ENCODE data around the gene DENND2A.
"Not testable (repeated sequence)": the region's sequence is repeated elsewhere in the genome, so short reads cannot be mapped to it uniquely, and the experiment has no call there.

The DENND2A gene

DNA sequence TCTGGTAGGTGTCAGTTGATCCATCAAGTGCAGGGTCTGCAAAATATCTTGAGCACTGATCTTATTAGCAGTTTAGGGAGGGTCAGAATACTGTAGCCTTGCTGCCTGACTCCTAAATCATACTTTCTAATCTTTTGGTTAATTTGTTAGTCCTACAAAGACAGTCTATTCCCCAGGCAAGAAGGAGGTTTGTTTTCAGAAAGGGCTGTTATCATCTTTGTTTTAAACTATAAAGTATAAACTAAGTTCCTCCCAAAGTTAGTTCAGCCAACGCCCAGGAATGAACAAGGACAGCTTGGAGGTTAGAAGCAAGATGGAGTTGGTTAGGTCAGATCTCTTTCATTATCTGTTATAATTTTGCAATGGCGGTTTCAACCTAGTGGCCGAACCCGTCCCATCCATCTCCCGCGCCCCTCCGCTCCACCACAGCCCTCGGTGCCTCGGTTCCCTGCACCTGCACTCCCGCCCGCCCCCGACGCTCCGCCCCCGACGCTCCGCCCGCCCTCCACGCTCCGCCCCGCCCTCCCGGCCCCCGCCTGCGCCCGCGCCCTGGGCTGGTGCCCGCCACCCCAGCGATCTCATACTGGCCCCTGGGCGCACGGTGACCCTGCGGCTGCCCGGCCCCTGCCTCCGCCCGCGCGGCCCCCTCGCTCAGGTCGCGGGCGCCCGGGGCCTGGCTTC, 31.9 kb upstream of the DENND2A start, which contains the start of gene ADCK2:
Gene ADCK2 (plus strand): TSS at position 564 of the 681 bp plus-strand sequence. CDS start 386 bp downstream, outside the sequence.
- DNase-seq, result peak; percentile 61

- DNase-seq, result no peak
Measured at GRCh38 chr7:140671966-140672365, 31.4 kb upstream of the DENND2A start.

DNA sequence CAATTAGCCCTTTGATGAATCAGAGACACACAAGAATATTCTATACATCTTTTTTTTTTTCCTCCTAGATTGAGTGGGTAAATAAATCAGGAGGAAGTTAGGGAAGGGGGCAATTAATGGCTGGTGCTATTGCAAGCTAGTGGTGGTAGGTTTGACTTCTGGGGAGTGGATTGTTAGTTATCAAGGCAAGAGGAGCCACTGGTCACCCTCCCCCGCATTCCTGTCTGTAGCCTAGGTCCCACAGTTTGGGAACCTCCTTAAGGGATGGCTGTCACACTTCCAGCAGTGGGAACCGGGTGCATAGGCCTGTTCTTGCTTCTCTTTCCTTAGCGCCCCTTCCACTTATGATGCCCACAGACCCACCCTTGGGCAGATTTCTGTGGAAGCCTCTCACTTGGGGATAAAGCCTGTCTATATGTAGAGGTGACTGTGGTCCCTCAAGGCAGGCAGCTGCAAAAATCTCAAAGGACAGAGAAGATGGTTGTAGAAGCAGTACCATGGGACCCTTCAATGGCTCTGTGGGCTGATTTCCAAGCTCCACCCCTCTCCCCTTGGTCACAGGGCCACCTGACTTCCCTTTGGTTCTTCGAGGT, 29.8 kb upstream of the DENND2A start:
- no peak for DNase-seq

DNA sequence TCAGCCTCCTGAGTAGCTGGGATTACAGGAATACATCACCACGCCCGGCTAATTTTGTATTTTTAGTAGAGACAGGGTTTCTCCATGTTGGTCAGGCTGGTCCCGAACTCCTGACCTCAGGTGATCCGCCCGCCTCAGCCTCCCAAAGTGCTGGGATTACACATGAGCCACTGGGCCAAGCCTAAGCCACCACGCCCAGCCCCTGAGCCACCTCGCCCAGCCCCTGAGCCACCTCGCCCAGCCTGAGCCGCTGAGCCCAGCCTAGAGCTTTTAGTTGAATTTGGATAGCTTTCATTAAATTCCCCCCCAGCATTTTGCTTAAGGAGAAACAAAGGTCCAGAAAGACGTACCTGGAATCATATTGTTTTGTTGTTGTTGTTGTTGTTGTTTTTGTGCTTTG, 29.2 kb upstream of the DENND2A start:
- not testable (repeated sequence) for DNase-seq

- no peak for DNase-seq
Measured at GRCh38 chr7:140669352-140669751, 28.7 kb upstream of the DENND2A start.

DNA sequence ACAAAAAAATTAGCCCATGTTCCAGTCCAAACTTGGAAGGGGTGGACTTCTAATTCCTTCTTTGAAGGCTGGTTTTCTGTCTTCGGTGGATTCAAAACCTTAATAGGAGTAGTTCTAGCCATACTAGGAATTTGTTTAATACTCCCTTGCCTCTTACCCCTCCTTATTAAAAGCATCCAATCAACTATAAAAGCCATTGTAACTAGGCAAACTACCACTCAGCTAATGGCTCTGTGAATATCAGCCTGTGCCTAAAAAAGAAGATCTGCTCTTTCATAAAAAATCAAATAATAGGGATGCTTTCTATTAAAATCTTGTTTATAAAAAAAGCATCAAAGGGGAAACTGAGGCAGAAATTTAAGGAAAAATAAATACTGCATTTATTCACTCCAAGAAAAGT, 28.0 kb upstream of the DENND2A start:
- no peak for DNase-seq

- DNase-seq, result no peak
Measured at GRCh38 chr7:140667476-140667875, 26.9 kb upstream of the DENND2A start.

DNA sequence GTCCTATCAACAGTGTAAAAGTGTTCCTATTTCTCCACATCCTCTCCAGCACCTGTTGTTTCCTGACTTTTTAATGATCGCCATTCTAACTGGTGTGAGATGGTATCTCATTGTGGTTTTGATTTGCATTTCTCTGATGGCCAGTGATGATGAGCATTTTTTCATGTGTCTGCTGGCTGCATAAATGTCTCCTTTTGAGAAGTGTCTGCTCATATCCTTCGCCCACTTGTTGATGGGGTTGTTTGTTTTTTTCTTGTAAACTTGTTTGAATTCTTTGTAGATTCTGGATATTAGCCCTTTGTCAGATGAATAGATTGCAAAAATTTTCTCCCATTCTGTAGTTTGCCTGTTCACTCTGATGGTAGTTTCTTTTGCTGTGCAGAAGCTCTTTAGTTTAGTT, 22.3 kb upstream of the DENND2A start:
- not testable (repeated sequence) for DNase-seq

DNA sequence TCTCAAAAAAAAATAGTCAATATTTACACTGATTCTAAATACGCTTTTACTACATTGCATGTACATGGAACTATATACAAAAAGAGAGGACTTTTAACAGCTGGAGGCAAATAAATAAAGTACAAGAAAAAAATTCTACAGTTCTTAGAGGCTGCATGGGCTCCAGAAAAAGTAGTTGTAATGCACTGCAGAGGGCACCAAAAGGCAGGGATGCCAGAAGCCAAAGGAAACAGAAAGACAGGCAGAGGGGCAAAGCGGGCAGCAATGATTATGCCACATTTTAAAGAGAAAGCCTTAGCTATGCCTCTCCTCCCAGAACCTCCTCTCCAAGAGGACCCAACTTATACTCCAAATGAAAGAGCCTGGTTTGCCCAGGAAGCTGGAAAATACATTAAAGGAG, 20.5 kb upstream of the DENND2A start:
- no peak for DNase-seq

GRCh38 chr7:140659856-140660255, 19.2 kb upstream of the DENND2A start:
- DNase-seq, result no peak

DNA sequence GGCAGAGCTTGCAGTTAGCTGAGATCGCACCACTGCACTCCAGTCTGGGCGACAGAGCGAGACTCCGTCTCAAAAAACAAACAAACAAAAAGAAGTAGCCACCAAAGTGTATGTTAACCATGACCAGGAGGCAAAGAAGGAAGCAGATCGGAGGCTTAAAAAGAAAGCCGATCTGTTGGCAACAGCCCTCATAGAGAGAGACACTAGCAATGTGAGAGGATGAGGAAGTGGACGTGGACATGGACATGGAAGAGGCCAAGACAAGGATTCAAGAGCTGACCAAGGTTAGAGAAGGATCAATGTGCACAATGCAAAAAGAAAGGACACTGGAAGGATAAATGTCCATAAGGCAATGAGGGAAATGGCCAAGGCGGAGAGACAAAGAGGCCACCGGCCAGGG, 17.3 kb upstream of the DENND2A start:
- DNase-seq, result no peak

DNA sequence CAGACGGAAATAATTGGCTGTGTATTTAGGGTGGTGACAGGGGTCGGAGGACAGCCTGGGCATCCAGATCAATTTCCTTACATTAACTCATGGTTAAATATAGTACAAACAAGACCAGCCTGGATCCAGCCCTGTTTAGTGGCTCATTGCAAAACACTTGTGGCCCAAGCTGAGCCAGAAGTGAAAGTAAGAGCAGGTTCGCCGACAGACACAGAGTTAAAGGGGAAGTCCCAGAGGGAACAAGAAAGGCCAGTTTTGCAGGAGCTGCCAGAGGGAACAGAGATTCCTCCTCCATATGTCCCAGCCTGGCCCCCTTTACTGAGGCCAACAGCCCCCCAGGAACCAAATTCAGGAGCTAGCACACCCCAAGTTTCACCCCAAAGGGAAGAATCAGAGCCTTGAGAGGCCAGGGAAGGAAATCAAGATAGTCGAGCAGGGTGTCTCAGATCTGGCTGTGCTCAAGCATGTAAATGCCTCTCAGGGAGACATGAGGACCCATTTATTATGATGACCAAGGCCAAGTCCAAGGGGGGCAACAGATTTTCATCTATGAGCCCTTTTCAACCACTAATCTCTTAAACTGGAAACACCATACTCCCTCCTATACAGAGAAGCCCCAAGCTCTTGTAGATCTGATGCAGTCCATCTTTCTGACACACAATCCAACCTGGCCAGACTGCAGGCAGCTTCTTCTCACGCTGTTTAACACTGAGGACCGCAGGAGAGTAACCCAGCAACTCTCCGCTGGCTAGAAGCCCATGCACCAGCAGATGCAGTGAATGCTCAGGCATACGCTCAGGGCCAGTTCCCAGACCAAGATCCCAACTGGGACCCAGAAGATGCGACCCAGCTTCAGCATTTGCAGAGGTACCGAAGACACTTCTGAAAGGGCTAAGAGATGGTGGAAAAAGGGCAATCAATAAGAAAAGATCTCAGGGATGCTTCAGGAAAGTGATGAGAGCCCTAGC, 16.2 kb upstream of the DENND2A start:
- DNase-seq, result peak; percentile 10

DNA sequence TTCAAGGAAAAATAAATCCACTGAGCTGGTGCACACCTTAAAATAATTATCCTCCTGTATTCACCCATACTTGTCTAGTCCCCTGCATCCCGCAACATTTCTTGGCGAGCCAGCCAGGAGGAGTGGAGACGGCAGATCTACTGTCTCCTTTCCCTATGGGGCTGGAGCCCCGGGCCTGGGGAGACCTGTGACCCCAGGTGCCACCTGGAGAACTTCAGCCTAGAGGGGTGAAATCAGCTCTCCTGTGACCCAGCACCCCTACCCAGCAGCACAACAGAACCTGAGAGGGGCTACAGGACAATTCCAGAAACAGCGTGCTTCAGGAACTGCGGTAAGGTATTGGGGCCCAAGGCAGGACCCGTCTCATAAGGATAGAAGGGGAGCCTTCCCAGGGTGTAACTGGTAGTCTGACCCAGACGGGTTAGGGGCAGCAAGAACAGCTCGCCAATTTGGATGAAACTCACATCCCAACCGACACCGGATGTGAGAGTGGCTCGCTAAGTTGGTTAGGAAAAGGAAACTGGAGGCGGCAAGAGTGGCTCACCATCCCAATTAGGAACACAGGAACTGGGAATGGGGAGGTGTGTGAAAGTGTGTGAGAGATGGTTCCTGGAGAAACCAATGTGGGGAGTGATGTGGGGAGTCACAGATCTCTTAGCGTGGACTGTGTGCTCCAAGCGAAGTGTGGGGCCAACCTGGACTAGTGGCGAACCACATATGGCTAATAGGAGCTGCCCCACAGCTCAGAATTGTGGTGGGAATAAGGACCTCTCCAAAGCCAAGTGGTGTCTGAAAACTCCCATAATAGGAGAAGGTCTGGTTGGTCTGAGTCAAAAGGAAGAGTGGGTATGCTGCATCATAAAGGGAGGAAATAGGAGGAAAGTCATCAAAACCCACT, 15.1 kb upstream of the DENND2A start:
- no peak for DNase-seq

- DNase-seq, result no peak
Measured at GRCh38 chr7:140654661-140655060, 14.0 kb upstream of the DENND2A start.

GRCh38 chr7:140654109-140654387, 13.4 kb upstream of the DENND2A start:
- DNase-seq, result no peak

DNA sequence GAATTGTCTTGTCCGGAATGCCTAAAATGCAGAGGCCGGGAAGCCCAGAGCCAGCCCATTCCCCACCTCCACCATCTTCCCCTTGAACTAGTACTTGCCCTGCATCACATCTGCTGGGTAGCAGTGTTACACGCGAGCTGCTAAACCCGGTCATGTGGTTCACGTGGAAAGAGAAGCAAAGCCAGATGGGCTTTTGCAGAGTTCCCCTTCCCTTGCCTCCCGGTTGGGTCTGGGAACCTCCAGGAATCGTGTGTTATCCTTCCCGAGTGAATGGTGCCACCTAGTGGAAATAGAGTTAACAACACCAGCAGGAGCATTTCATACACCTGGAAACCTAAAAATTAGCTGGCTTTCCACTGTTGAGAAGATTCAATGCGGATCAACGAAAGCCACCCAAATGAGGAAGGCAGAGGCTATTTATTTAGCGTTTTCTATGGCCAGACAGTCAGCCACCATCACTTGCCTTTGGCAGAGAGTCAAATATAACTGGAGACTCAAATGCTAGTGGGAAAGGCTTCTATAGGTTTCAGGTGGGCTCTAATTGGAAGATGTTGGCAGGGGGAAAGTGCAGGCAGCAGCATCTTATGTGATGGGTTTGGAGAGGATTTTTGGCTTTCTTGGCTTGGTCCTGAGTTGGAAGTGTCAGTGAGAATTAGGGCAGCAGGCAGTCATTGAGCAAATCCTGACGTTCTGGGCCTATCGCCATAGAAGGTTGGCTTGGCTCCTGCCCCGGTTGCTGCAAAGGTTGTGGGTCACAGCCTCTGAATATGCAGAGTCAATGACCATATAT, 12.9 kb upstream of the DENND2A start:
- peak; percentile 4 for DNase-seq

DNA sequence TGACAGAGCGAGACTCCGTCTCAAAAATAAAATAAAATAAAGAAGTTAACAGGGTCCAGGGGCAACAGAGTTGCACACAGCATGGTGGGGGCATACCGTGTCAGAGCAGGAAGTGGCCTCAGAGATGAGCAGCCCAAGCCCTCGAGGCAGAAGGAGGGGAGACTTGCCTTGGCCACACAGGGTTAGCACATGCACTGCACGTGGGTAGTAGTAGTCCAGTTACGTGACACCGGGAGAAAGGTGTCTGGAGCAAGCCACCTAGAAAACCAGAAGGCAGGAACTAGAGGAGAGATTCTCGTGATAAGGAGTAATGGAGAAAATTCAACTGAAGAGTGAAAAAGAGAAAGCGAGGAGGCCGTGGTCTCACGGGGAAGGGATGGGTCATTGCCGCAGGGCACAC, 9.8 kb upstream of the DENND2A start:
- DNase-seq, result no peak

- no peak for DNase-seq
Measured at GRCh38 chr7:140649556-140650205, 9.1 kb upstream of the DENND2A start.

- DNase-seq, result no peak
Measured at GRCh38 chr7:140646931-140647647, 6.5 kb upstream of the DENND2A start.

- no peak for DNase-seq
Measured at GRCh38 chr7:140645166-140645900, 4.7 kb upstream of the DENND2A start.
